Measurements from ENCODE around the gene HBM.
"Not testable (repeated sequence)": the region's sequence is repeated elsewhere in the genome, so short reads cannot be mapped to it uniquely, and the experiment has no call there.

DNA sequence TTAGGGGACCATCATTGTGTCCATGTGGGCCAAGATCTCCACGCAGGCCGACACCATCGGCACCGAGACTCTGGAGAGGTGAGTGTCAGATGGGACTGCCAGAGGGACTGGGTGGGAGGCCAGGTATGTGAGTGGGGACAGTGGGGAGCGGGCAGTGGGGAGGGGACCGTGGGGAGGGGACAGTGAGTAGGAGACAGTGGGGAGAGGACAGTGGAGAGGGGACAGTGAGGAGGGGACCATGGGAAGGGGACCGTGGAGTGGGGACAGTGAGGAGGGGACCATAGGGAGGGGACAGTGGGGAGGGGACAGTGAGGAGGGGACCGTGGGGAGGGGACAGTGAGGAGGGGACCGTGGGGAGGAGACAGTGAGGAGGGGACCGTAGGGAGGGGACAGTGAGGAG is 2.6 kb upstream of the HBM start:
- TF ChIP-seq, protein P1, sequence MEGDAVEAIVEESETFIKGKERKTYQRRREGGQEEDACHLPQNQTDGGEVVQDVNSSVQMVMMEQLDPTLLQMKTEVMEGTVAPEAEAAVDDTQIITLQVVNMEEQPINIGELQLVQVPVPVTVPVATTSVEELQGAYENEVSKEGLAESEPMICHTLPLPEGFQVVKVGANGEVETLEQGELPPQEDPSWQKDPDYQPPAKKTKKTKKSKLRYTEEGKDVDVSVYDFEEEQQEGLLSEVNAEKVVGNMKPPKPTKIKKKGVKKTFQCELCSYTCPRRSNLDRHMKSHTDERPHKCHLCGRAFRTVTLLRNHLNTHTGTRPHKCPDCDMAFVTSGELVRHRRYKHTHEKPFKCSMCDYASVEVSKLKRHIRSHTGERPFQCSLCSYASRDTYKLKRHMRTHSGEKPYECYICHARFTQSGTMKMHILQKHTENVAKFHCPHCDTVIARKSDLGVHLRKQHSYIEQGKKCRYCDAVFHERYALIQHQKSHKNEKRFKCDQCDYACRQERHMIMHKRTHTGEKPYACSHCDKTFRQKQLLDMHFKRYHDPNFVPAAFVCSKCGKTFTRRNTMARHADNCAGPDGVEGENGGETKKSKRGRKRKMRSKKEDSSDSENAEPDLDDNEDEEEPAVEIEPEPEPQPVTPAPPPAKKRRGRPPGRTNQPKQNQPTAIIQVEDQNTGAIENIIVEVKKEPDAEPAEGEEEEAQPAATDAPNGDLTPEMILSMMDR (IDR thresholded peaks at IDR 0.05) = not testable (repeated sequence)
- not testable (repeated sequence) for TF ChIP-seq POLR2A (IDR thresholded peaks at IDR 0.05)
